GM18951 (cell line): ENCODE results near the gene MRPS21.
"Not testable (repeated sequence)": the region's sequence is repeated elsewhere in the genome, so short reads cannot be mapped to it uniquely, and the experiment has no call there.

Experiments used
- POLR2A ChIP-seq: IDR thresholded peaks from 4 replicates; pipeline ENCODE4 v1.6.1; 2011; ENCODE audit warnings: mild to moderate bottlenecking; ENCODE audit not compliant: insufficient read length, insufficient read depth; ENCODE audit errors: extremely low read depth
- in situ Hi-C: fragments of 300-500 bp; cut with MboI; formaldehyde crosslinking; loops from one replicate; pipeline ENCODE4 v1.12.0; 2022; ENCODE audit warnings: low sequenced_read_pairs, mixed read lengths, inconsistent platforms; ENCODE audit not compliant: unreplicated experiment

MRPS21 gene

GRCh38 chr1:150295476-150295875, 1.8 kb downstream of the MRPS21 start:
- in situ Hi-C loops, result no loop called here
- TF ChIP-seq POLR2A, result no peak

- in situ Hi-C loops, result no loop called here
- no peak for TF ChIP-seq POLR2A
Observed at GRCh38 chr1:150299716-150300115, 6.1 kb downstream of the MRPS21 start.

- TF ChIP-seq POLR2A, result no peak
- in situ Hi-C loops, result no loop called here
Observed at GRCh38 chr1:150302338-150302737, 8.7 kb downstream of the MRPS21 start.

GRCh38 chr1:150302902-150303301, 9.2 kb downstream of the MRPS21 start:
- TF ChIP-seq POLR2A, result no peak
- in situ Hi-C loops, result no loop called here

- in situ Hi-C loops, result not testable (repeated sequence)
Observed at GRCh38 chr1:150308585-150308984, 14.9 kb downstream of the MRPS21 start.

GRCh38 chr1:150309758-150310508, 16.3 kb downstream of the MRPS21 start:
- no peak for TF ChIP-seq POLR2A
- in situ Hi-C loops, result no loop called here

GRCh38 chr1:150311762-150312161, 18.1 kb downstream of the MRPS21 start:
- in situ Hi-C loops, result no loop called here
- no peak for TF ChIP-seq POLR2A

- in situ Hi-C loops, result not testable (repeated sequence)
Observed at GRCh38 chr1:150314691-150315090, 21.0 kb downstream of the MRPS21 start.

- no peak for TF ChIP-seq POLR2A
- in situ Hi-C loops, result no loop called here
Observed at GRCh38 chr1:150320667-150320978, 27.0 kb downstream of the MRPS21 start.

- no peak for TF ChIP-seq POLR2A
- in situ Hi-C loops, result no loop called here
Observed at GRCh38 chr1:150321826-150322166, 28.1 kb downstream of the MRPS21 start.

GRCh38 chr1:150322310-150322709, 28.6 kb downstream of the MRPS21 start:
- TF ChIP-seq POLR2A, result no peak

GRCh38 chr1:150332651-150333290, 39.1 kb downstream of the MRPS21 start:
- TF ChIP-seq POLR2A, result no peak
- in situ Hi-C loops, result no loop called here

More at GRCh38 chr1:150322310-150322709, 28.6 kb downstream of the MRPS21 start:
- in situ Hi-C loops, result no loop called here

GRCh38 chr1:150346316-150346715, 52.7 kb downstream of the MRPS21 start:
- TF ChIP-seq POLR2A, result no peak
- in situ Hi-C loops, result no loop called here

GRCh38 chr1:150352866-150353265, 59.2 kb downstream of the MRPS21 start:
- in situ Hi-C loops, result no loop called here
- TF ChIP-seq POLR2A, result no peak
